HEK293T (cell line): ENCODE data around the gene AJM1.

Source experiments
- CTCF ChIA-PET: fragments of 350-600 bp; formaldehyde crosslinking; extraction: SDS; loops from one replicate; lab custom pipeline; 2021; ENCODE audit warnings: antibody characterized with exemption, inconsistent platforms; lab: Yijun Ruan, JAX
- POLR2A ChIA-PET: fragments of 350-600 bp; formaldehyde crosslinking; extraction: SDS; loops from one replicate; lab custom pipeline; 2020; ENCODE audit warnings: antibody characterized with exemption, inconsistent platforms; lab: Yijun Ruan, JAX
- DNase-seq: peaks from one replicate; pipeline ENCODE4 v3.0.0; 2012; ENCODE audit warnings: mixed read lengths; ENCODE audit errors: extremely low spot score
- ARNT ChIP-seq: fragments of 450-650 bp; IDR thresholded peaks from 2 replicates; pipeline ENCODE4 v1.6.1; 2017; ENCODE audit warnings: mild to moderate bottlenecking
- BHLHE40 ChIP-seq: fragments of 450-650 bp; IDR thresholded peaks from 2 replicates; pipeline ENCODE4 v1.6.1; 2016; ENCODE audit warnings: mild to moderate bottlenecking, moderate library complexity, borderline replicate concordance
- CTBP1 ChIP-seq: fragments of 450-650 bp; IDR thresholded peaks from 2 replicates; pipeline ENCODE4 v1.6.1; 2016; ENCODE audit warnings: borderline replicate concordance
- ELF4 ChIP-seq: fragments of 450-650 bp; IDR thresholded peaks from 2 replicates; pipeline ENCODE4 v1.6.1; 2017; ENCODE audit warnings: antibody characterized with exemption
- FOXA1 ChIP-seq: fragments of 450-650 bp; IDR thresholded peaks from 2 replicates; pipeline ENCODE4 v1.6.1; 2016; ENCODE audit warnings: mild to moderate bottlenecking
- FOXK2 ChIP-seq: fragments of 450-650 bp; IDR thresholded peaks from 2 replicates; pipeline ENCODE4 v1.6.1; 2016; ENCODE audit warnings: mild to moderate bottlenecking
- FOXM1 ChIP-seq: fragments of 450-650 bp; IDR thresholded peaks from 2 replicates; pipeline ENCODE4 v1.6.1; 2017; ENCODE audit warnings: mild to moderate bottlenecking, borderline replicate concordance
- HDGF ChIP-seq: fragments of 450-650 bp; IDR thresholded peaks from 2 replicates; pipeline ENCODE4 v1.6.1; 2017; ENCODE audit warnings: antibody characterized with exemption, borderline replicate concordance
- L3MBTL2 ChIP-seq: fragments of 450-650 bp; conservative IDR thresholded peaks from 2 replicates; pipeline ENCODE4 v1.6.1; 2016; ENCODE audit warnings: mild to moderate bottlenecking
- LEF1 ChIP-seq: fragments of 450-650 bp; IDR thresholded peaks from 2 replicates; pipeline ENCODE4 v1.6.1; 2017; ENCODE audit warnings: mild to moderate bottlenecking, borderline replicate concordance
- NFRKB ChIP-seq: fragments of 450-650 bp; IDR thresholded peaks from 2 replicates; pipeline ENCODE4 v1.6.1; 2016; ENCODE audit warnings: mild to moderate bottlenecking, moderate library complexity
- SP1 ChIP-seq: fragments of 450-650 bp; IDR thresholded peaks from 2 replicates; pipeline ENCODE4 v1.6.1; 2017
- SUZ12 ChIP-seq: fragments of 450-650 bp; IDR thresholded peaks from 2 replicates; pipeline ENCODE4 v1.6.1; 2016; ENCODE audit warnings: mild to moderate bottlenecking
- TARDBP ChIP-seq: fragments of 450-650 bp; IDR thresholded peaks from 2 replicates; pipeline ENCODE4 v1.6.1; 2016
- ZNF384 ChIP-seq: fragments of 450-650 bp; IDR thresholded peaks from 2 replicates; pipeline ENCODE4 v1.6.1; 2016
- TF ChIP-seq, protein P1 (sequence below): fragments of 450-650 bp; IDR thresholded peaks from 2 replicates; pipeline ENCODE4 v1.6.1; 2016

Gene AJM1

GRCh38 chr9:136823136-136824046 lies 18.9 kb upstream of the AJM1 start:
- no peak for DNase-seq
- TF ChIP-seq FOXK2 (no peak), SP1 (no peak), NFRKB (no peak)
- ChIA-PET POLR2A (interaction anchor here (1.3 kb wide), 1 partner anchor 17 kb away, joined by 4 read pairs; no protein-coding TSS in a partner anchor), CTCF (interaction anchor here (0.8 kb wide), 1 partner anchor 12 kb away, joined by 3 read pairs; no protein-coding TSS in a partner anchor)

GRCh38 chr9:136824496-136825225 lies 17.6 kb upstream of the AJM1 start:
- ChIA-PET CTCF (interaction anchor here (0.6 kb wide), 1 partner anchor 16 kb away, joined by 3 read pairs; no protein-coding TSS in a partner anchor), POLR2A (no interaction called here)
- no peak for DNase-seq
- TF ChIP-seq ELF4, result no peak
- no peak for TF ChIP-seq TARDBP
- TF ChIP-seq HDGF, result no peak
- TF ChIP-seq ARNT, result no peak
- no peak for TF ChIP-seq ZNF384
- TF ChIP-seq FOXM1, result no peak
- no peak for TF ChIP-seq CTBP1
- no peak for TF ChIP-seq FOXA1
- no peak for TF ChIP-seq SUZ12

- POLR2A ChIA-PET, result interaction anchor here (0.9 to 1.0 kb wide), 2 partner anchors 11 to 16 kb away, joined by 3 to 4 read pairs; partner anchors contain the start of gene AJM1
- TF ChIP-seq HDGF, result no peak
- TF ChIP-seq TARDBP, result no peak
- no peak for TF ChIP-seq FOXM1
- no peak for TF ChIP-seq FOXA1
- no peak for TF ChIP-seq LEF1
- no peak for TF ChIP-seq ARNT
- no peak for TF ChIP-seq SUZ12
- TF ChIP-seq NFRKB, result no peak
- TF ChIP-seq, protein P1, sequence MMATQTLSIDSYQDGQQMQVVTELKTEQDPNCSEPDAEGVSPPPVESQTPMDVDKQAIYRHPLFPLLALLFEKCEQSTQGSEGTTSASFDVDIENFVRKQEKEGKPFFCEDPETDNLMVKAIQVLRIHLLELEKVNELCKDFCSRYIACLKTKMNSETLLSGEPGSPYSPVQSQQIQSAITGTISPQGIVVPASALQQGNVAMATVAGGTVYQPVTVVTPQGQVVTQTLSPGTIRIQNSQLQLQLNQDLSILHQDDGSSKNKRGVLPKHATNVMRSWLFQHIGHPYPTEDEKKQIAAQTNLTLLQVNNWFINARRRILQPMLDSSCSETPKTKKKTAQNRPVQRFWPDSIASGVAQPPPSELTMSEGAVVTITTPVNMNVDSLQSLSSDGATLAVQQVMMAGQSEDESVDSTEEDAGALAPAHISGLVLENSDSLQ, result no peak
- TF ChIP-seq BHLHE40, result no peak
- no peak for TF ChIP-seq SP1
- no peak for TF ChIP-seq FOXK2
- TF ChIP-seq CTBP1, result no peak
- TF ChIP-seq ZNF384, result no peak
- no peak for TF ChIP-seq L3MBTL2
- no peak for TF ChIP-seq ELF4
- CTCF ChIA-PET, result interaction anchor here (0.8 kb wide), 1 partner anchor 12 kb away, joined by 3 read pairs; no protein-coding TSS in a partner anchor
- no peak for DNase-seq
Measured at GRCh38 chr9:136825295-136826187, 16.7 kb upstream of the AJM1 start.

GRCh38 chr9:136826188-136826541 lies 16.1 kb upstream of the AJM1 start:
- ChIA-PET POLR2A (interaction anchor here (0.9 to 1.0 kb wide), 2 partner anchors 12 to 16 kb away, joined by 3 to 4 read pairs; partner anchors contain the start of gene AJM1), CTCF (interaction anchor here (0.8 kb wide), 1 partner anchor 11 kb away, joined by 3 read pairs; no protein-coding TSS in a partner anchor)
- TF ChIP-seq CTBP1 (no peak), LEF1 (no peak), HDGF (no peak), BHLHE40 (no peak), TARDBP (no peak), ZNF384 (no peak), L3MBTL2 (no peak), FOXA1 (no peak), SP1 (no peak), SUZ12 (no peak)
- TF ChIP-seq, protein P1, result no peak
- DNase-seq, result no peak

DNA sequence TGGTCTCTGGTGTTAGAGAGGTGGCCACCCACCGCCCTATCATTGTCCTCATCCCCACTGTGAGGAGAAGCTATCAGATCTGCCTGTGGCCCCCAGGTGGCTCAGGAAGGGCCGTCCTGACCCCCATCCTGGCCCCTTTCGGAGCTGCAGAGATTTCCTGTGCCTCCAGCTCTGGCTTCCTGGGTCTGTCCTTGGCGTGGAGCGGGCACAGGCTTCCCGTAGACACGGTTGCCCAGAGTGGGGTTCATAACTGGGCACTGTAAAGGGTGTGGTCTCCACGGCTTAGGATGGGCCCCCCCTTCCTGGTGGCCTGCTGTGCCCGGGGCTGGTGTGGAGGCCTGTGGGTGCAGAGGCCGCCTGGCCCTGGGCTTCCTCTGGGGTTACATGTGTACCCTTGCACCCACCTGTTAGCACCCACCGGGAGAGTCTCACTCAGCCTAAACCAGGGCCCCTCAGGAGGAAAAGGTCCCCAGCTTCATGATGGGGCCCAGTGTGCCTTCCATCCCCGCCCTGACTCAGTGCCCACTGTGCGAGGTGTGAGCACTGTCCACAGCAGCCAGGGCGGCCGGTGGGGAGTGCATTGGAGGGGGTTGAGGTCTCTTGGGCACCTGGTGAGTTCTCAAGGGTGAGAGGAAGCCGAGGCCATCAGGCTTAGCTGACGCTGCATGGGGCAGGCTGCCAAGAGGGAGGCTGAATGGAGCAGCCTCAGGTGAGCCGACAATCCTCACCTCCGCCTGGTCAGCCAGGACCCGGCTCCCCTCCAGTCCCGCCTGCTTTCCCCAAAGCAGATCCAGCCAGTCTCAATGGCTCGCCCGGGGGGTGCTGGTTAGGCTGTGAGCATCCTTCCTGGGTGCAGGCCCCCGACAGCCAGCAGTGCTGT lies 15.3 kb upstream of the AJM1 start:
- ChIA-PET CTCF (no interaction called here), POLR2A (interaction anchor here (1.0 kb wide), 1 partner anchor 12 kb away, joined by 3 read pairs; no protein-coding TSS in a partner anchor)
- TF ChIP-seq FOXA1 (no peak), CTBP1 (no peak), ARNT (no peak), HDGF (no peak), LEF1 (no peak), L3MBTL2 (no peak), ELF4 (no peak), SUZ12 (no peak), SP1 (no peak), BHLHE40 (no peak), NFRKB (no peak), TARDBP (no peak), FOXK2 (no peak), FOXM1 (no peak), ZNF384 (no peak)
- TF ChIP-seq, protein P1, result no peak
- no peak for DNase-seq
